RWPE1 (cell line): ENCODE results near the gene MSANTD1.
A peak's percentile ranks its signal among the peaks of the same experiment; 100 is the strongest.

Source experiments
- CTCF ChIA-PET: fragments of 350-600 bp; sonication (Branson Sonifier 250); formaldehyde crosslinking; extraction: SDS; loops from one replicate; lab custom pipeline; 2021; lab: Yijun Ruan, JAX
- POLR2A ChIA-PET: fragments of 400-600 bp; formaldehyde crosslinking; extraction: SDS; loops from one replicate; lab custom pipeline; 2020; ENCODE audit warnings: antibody characterized with exemption; ENCODE audit not compliant: low non-redundant PET; lab: Yijun Ruan, JAX
- DNase-seq: peaks from one replicate; pipeline ENCODE4 v3.0.0; 2012; ENCODE audit warnings: low spot score
- H3K27ac ChIP-seq: fragments of 450-650 bp; 2 replicates; pipeline ENCODE4 v1.5.1; 2017
- CTCF ChIP-seq: fragments of 450-650 bp; conservative IDR thresholded peaks from 2 replicates; pipeline ENCODE4 v1.5.1; 2017; ENCODE audit warnings: low read depth, mild to moderate bottlenecking

MSANTD1 gene

GRCh38 chr4:3254302-3255131, 5.6 kb downstream of the MSANTD1 start:
- H3K27ac ChIP-seq = no peak overlapping the region
- TF ChIP-seq CTCF = no peak
- DNase-seq = no peak
- ChIA-PET POLR2A (no interaction called here), CTCF (no interaction called here)

- CTCF ChIA-PET = no interaction called here
- no peak for TF ChIP-seq CTCF
- no peak for DNase-seq
- H3K27ac ChIP-seq = no peak overlapping the region
- POLR2A ChIA-PET = no interaction called here
Measured at GRCh38 chr4:3255611-3256186, 6.7 kb downstream of the MSANTD1 start.

GRCh38 chr4:3256230-3257102, 7.5 kb downstream of the MSANTD1 start:
- ChIA-PET CTCF (no interaction called here), POLR2A (no interaction called here)
- DNase-seq = no peak
- TF ChIP-seq CTCF = no peak
- no peak overlapping the region for H3K27ac ChIP-seq

GRCh38 chr4:3257103-3257555, 8.2 kb downstream of the MSANTD1 start:
- ChIA-PET CTCF (no interaction called here), POLR2A (no interaction called here)
- DNase-seq = peak; percentile 65
- no peak for TF ChIP-seq CTCF
- H3K27ac ChIP-seq = no peak overlapping the region

GRCh38 chr4:3257556-3258482, 8.9 kb downstream of the MSANTD1 start:
- ChIA-PET POLR2A (no interaction called here), CTCF (no interaction called here)
- no peak for TF ChIP-seq CTCF
- peak; percentile 76 for DNase-seq
- peak overlapping the region; percentile 8; the same call in 1 of the 2 replicates for H3K27ac ChIP-seq
